HCT116 (cell line): ENCODE measurements around the gene B4GALT4. TPM values are rescaled to one million over a fixed set of nuclear protein-coding genes. Genes with fewer than 3 reads are reported as not detected.
"Not testable (repeated sequence)": the region's sequence is repeated elsewhere in the genome, so short reads cannot be mapped to it uniquely, and the experiment has no call there.

Experiments
- ATAC-seq: fragments of 200-7000 bp; cut with Tn5 transposase; 2 replicates; pipeline ENCODE4 v1.9.1; 2020; ENCODE audit warnings: mild to moderate bottlenecking, moderate library complexity
- BruUV-seq: library from RNA; stranded (reverse); fragments of 400-500 nt; replicated peaks from 2 replicates; lab custom pipeline; 2021; lab: Mats Ljungman, UMichigan
- CTCF ChIA-PET: fragments of 300-600 bp; sonication (Branson Sonifier 250); formaldehyde crosslinking; loops from one replicate; lab custom pipeline; 2021; ENCODE audit warnings: antibody characterized with exemption; lab: Charles Lee
- POLR2A ChIA-PET: fragments of 300-600, 350-600 bp; sonication (Branson Sonifier 250); formaldehyde crosslinking; loops from one replicate; lab custom pipeline; 2021; ENCODE audit warnings: antibody characterized with exemption; lab: Charles Lee
- RAD21 ChIA-PET, 2 experiments: fragments of 300-600 bp; sonication (Branson Sonifier 250); formaldehyde crosslinking; loops; one replicate each; lab custom pipeline; 2023; ENCODE audit warnings: low total read pairs in 2 of 2; ENCODE audit not compliant: uncharacterized antibody in 2 of 2, unreplicated experiment in 2 of 2, low non-redundant PET in 1 of 2; lab: Charles Lee
- DNase-seq: peaks from one replicate; pipeline ENCODE4 v3.0.0-alpha.2; 2010; ENCODE audit warnings: low read depth, low spot score
- H2AFZ ChIP-seq: fragments of 200-600 bp; shearing (Covaris generic), sonication (generic); 2 replicates; pipeline ENCODE4 v1.6.1; 2017; ENCODE audit warnings: low read depth, mixed run types, mixed read lengths, antibody characterized with exemption, low read length; ENCODE audit not compliant: poor library complexity, severe bottlenecking
- H3K27ac ChIP-seq: 2 replicates; pipeline ENCODE4 v1.5.1; 2012; ENCODE audit warnings: low read depth, low read length
- H3K27me3 ChIP-seq: fragments of 200-600 bp; sonication (generic); 2 replicates; pipeline ENCODE4 v1.6.1; 2016; ENCODE audit warnings: mixed run types, low read length, mixed read lengths; ENCODE audit not compliant: insufficient read depth
- H3K36me3 ChIP-seq, 2 experiments: fragments of 200-500 bp in 1 of 2; fragments of 200-600 bp in 1 of 2; sonication (Bioruptor generic) in 1 of 2; sonication (generic) in 1 of 2; 2 replicates each; pipeline versions ENCODE4 v1.5.1 to v1.6.1; 2014 to 2016; ENCODE audit warnings: low read length in 2 of 2, inconsistent platforms in 1 of 2, mixed read lengths in 1 of 2, mixed run types in 1 of 2; ENCODE audit not compliant: insufficient read depth in 2 of 2, control insufficient read depth in 1 of 2
- H3K4me1 ChIP-seq, 2 experiments: fragments of 200-600 bp in 1 of 2; sonication (generic) in 1 of 2; 2 replicates each; pipeline versions ENCODE4 v1.5.1 to v1.6.1; 2012 to 2017; ENCODE audit warnings: low read length in 2 of 2, inconsistent platforms in 1 of 2, mild to moderate bottlenecking in 1 of 2, mixed read lengths in 1 of 2, mixed run types in 1 of 2, moderate library complexity in 1 of 2; ENCODE audit not compliant: insufficient read depth in 2 of 2, control insufficient read depth in 1 of 2
- H3K4me2 ChIP-seq: fragments of 200-600 bp; sonication (generic); 2 replicates; pipeline ENCODE4 v1.6.1; 2017; ENCODE audit warnings: mixed run types, low read length, mixed read lengths
- H3K4me3 ChIP-seq, 2 experiments: fragments of 200-600 bp in 1 of 2; sonication (generic) in 1 of 2; replicated peaks in 1 of 2; 2 replicates each; pipeline ENCODE4 v1.5.1; 2011 to 2016; ENCODE audit warnings: low read length in 2 of 2, control low read depth in 1 of 2, low read depth in 1 of 2, mild to moderate bottlenecking in 1 of 2, mixed read lengths in 1 of 2, mixed run types in 1 of 2
- H3K79me2 ChIP-seq: fragments of 200-600 bp; sonication (generic); 2 replicates; pipeline ENCODE4 v1.6.1; 2017; ENCODE audit warnings: mild to moderate bottlenecking, mixed run types, low read length, moderate library complexity, mixed read lengths; ENCODE audit not compliant: insufficient read depth
- H3K9ac ChIP-seq: fragments of 200-600 bp; sonication (generic); 2 replicates; pipeline ENCODE4 v1.6.1; 2016; ENCODE audit warnings: low read length, mixed read lengths
- H3K9me2 ChIP-seq: fragments of 200-600 bp; sonication (generic), shearing (Covaris generic); 2 replicates; pipeline ENCODE4 v1.6.1; 2017; ENCODE audit warnings: mixed run types, mild to moderate bottlenecking, moderate library complexity; ENCODE audit not compliant: insufficient read depth
- H3K9me3 ChIP-seq, 2 experiments: fragments of 200-500 bp in 1 of 2; fragments of 200-600 bp in 1 of 2; sonication (Bioruptor generic) in 1 of 2; sonication (generic) in 1 of 2; 2 replicates each; pipeline ENCODE4 v1.6.1; 2014 to 2017; ENCODE audit warnings: low read length in 2 of 2, mixed read lengths in 2 of 2, inconsistent platforms in 1 of 2, low read depth in 1 of 2, mild to moderate bottlenecking in 1 of 2, mixed run types in 1 of 2, moderate library complexity in 1 of 2; ENCODE audit not compliant: control insufficient read depth in 1 of 2, insufficient read depth in 1 of 2
- H4K20me1 ChIP-seq: fragments of 200-600 bp; sonication (generic), shearing (Covaris generic); 2 replicates; pipeline ENCODE4 v1.6.1; 2017; ENCODE audit warnings: mixed run types, mild to moderate bottlenecking, moderate library complexity; ENCODE audit not compliant: insufficient read depth
- intact Hi-C: fragments of 100-400 bp; cut with micrococcal nuclease; formaldehyde crosslinking; loops from 2 replicates; pipeline ENCODE4 v1.10.0; 2022
- total RNA-seq: library from RNA; stranded (reverse); gene quantifications from one replicate; pipeline ENCODE4 v1.2.1, GENCODE V29; 2021; ENCODE audit not compliant: unreplicated experiment

B4GALT4 gene
- total RNA-seq, 1 experiment from 2014 or later: 15.9 TPM

GRCh38 chr3:119243058-119243529, 2.4 kb upstream of the B4GALT4 start:
- H3K27me3 ChIP-seq, H3K4me3 ChIP-seq, H3K9me2 ChIP-seq, ATAC-seq, RAD21 ChIA-PET, H3K27ac ChIP-seq, H3K9me3 ChIP-seq, H2AFZ ChIP-seq, BruUV-seq, DNase-seq, POLR2A ChIA-PET, H4K20me1 ChIP-seq, H3K4me2 ChIP-seq, H3K9ac ChIP-seq, intact Hi-C loops, H3K36me3 ChIP-seq: not testable (repeated sequence)
- Histone ChIP-seq H3K79me2 (peaks cover 19% of the 10 kb centered on the region), H3K4me1 (peaks cover 6 to 19% of the 10 kb centered on the region in 2 experiments)
- CTCF ChIA-PET: interaction anchor here (1.2 kb wide), 1 partner anchor 110 kb away, joined by 3 read pairs; no protein-coding TSS in a partner anchor

GRCh38 chr3:119242387-119243057, 1.8 kb upstream of the B4GALT4 start:
- peaks cover 6 to 19% of the 10 kb centered on the region in 2 experiments for H3K4me1 ChIP-seq
- ATAC-seq, RAD21 ChIA-PET, DNase-seq, POLR2A ChIA-PET, H3K9me2 ChIP-seq, H3K4me2 ChIP-seq, H3K4me3 ChIP-seq, H3K27ac ChIP-seq, intact Hi-C loops, H3K27me3 ChIP-seq, H3K36me3 ChIP-seq, H2AFZ ChIP-seq, H3K9me3 ChIP-seq, H4K20me1 ChIP-seq, BruUV-seq, H3K9ac ChIP-seq: not testable (repeated sequence)
- CTCF ChIA-PET: interaction anchor here (0.6 to 2.0 kb wide), 3 partner anchors 18 to 359 kb away, joined by 3 to 44 read pairs (median 4); partner anchors contain the start of gene IGSF11
- H3K79me2 ChIP-seq: peaks cover 19% of the 10 kb centered on the region
